ENCODE measurements around the gene THAP11.

Gene THAP11

DNA sequence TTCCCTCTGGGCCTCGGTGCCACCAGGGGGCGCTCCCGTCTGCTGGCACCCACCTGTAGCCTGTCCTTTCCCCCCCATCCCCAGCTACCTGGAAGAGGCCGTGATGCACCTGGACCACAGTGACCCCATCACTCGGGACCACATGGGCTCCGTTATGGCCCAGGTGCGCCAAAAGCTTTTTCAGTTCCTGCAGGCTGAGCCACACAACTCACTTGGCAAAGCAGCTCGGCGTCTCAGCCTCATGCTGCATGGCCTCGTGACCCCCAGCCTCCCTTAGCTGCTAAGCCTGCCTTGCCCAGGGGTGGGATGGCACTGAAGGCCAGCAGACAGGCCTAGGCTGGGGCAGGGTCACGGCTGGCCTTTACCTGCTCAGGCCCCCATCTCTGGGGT lies 41.7 kb downstream of the THAP11 start:
- DNase-seq (ENCODE audit: low spot score), result no peak

DNA sequence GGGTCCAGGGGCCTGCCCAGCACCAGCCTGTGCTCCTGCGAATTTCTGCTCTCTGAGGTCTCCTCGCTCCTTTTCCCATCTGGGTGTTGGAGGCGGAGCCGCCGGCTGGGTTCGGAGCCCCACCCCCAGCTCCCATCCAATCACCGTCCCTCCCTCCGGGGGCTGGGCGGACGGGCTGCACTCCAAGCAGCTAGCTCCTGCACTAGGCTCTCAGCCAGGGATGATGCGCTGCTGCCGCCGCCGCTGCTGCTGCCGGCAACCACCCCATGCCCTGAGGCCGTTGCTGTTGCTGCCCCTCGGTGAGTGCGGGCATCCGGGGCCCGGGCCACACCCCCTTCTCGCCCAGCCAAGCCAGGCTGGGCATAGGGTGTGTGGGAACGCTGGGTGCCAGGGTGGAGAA lies 42.6 kb downstream of the THAP11 start, which contains the start of gene NRN1L:
NRN1L (plus strand) TSS at position 202 of the 400 bp plus-strand sequence; CDS start at position 221, 19 bp downstream.
- DNase-seq (ENCODE audit: low spot score), result no peak

DNA sequence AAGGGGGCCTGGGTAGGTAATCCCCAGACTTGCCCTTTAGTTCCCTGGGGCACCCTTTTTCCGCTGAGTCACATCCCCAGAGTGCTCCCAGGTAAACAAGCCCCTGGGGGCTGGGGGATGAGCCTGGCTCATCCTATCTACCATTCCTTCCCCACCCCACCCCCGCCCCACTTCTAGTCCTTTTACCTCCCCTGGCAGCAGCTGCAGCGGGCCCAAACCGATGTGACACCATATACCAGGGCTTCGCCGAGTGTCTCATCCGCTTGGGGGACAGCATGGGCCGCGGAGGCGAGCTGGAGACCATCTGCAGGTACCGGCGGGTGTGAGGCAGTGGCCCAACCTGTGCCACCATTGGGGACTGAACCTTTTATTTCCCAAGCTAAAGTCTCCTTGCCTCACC lies 43.4 kb downstream of the THAP11 start:
- DNase-seq (ENCODE audit: low spot score), result no peak

DNA sequence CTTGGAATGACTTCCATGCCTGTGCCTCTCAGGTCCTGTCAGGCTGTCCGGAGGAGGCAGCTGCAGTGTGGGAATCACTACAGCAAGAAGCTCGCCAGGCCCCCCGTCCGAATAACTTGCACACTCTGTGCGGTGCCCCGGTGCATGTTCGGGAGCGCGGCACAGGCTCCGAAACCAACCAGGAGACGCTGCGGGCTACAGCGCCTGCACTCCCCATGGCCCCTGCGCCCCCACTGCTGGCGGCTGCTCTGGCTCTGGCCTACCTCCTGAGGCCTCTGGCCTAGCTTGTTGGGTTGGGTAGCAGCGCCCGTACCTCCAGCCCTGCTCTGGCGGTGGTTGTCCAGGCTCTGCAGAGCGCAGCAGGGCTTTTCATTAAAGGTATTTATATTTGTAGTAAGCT lies 43.9 kb downstream of the THAP11 start:
- no peak for DNase-seq (ENCODE audit: low spot score)

DNA sequence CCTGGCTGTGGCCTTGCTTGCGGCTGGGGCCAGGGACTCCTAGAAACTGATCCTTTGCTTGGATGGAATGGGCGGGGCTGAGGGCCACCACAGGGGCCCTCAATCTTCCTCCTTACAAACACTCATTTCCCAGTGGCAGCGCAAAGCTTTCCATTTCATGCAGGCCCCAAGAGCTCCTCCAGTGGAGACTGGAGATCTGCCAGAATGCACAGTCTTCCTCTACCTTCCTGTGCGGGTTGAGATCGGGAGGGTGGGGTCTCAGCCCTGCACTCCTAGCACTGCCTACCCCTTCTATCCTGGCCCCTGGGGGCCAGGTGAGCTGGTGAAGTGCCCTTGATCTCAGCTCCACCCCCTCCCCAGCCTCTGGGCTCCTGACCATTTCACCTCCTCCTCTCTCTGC lies 44.3 kb downstream of the THAP11 start:
- no peak for DNase-seq (ENCODE audit: low spot score)

DNA sequence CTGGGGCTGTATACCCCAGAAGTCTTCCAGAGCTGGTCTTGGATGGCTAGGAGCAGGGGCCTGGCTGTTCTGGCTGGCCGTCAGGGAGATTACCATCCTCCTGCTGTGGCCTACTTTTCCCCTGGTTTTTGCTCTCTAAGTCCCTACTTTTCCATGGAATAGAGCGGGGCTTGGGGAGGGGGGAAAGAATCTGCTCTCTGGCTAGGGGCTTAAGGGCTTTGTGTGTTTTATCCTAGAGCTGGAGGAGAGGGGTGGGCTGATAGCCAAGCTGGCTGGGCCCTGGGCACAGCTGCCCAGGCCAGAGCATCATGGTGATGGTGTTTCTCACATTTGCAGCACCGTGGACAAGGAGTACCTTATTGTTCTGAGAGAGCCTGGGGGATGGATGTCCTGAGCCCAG lies 46.2 kb downstream of the THAP11 start:
- DNase-seq (ENCODE audit: low spot score), result no peak

DNA sequence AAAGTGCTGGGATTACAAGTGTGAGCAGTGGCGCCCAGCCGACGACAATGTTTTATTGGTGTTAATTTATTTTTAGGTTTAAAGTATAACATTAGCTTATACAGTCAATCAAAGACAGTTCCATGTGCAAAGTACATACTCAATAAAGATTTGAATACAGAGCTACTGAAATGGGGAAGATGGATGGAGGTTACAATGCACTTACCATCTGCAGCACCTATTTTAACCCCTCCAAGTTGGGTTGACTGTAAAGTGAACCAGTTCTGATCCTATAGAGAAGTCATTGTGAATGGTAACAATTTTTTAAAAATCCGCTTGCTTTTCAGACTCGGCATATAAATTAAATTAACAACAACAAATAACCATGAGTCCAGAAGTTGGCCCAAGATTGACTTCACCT lies 50.3 kb downstream of the THAP11 start:
- DNase-seq (ENCODE audit: low spot score), result no peak

DNA sequence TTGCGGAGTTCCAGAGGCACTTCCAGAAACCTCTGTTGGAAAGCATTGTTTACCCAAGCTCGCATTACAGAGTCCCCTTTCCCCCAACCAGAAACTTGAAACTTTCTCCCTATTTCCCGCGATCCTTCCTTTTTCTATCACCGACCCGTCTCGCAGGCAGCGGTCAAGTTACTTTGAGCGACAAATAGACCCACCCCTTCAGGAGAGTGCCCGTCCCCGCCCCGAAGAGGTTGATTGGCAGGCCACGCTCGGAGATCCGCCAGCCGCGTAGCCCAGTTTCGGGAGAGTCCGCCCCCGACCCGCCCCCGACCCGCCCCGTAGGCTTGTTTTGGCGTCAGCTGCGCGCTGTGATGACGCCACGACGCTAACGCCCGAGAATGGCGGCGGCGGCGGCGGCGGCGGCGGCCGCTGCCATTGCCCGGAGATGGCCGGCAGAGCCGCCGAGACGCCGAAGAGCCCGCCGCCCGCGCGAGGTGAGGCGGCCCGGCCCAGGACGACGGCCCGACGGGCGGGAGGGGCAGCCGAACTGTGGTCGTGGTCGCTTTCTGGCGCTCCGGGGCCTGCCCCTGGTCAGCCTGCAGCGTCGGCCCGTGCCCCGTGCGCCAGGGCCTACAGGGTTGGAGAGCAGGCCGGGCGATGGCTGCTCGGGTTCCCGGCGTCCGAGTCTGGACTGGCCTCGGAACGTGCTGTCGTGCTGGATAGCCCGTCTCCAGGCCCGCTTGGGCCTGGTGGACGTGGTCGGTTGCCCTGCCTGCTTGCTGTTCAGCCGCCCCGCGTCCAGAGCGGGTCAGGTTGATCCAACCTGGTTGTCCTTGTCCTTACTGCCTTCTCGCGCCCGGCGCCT lies 51.0 kb downstream of the THAP11 start, which contains the start of gene PSKH1:
PSKH1 (plus strand) TSS at position 356 of the 844 bp plus-strand sequence. CDS start 15,496 bp downstream, outside the sequence.
- peak; percentile 97 for DNase-seq (ENCODE audit: low spot score)

Measured in RKO (cell line).